Pancreas (tissue), 10 donors: ENCODE measurements around the gene CR1. TPM values are rescaled to one million over a fixed set of nuclear protein-coding genes. Genes with fewer than 3 reads are reported as not detected.

Experiments
- ATAC-seq, 4 donors: fragments of 200-7000 bp; cut with Tn5 transposase; one replicate each; pipeline versions ENCODE4 v1.8.0 to v1.9.1; 2020; ENCODE audit warnings: mild to moderate bottlenecking in 4 of 4, moderate library complexity in 4 of 4
- DNase-seq, 6 donors: peaks; one replicate each; pipeline ENCODE4 v3.0.0-alpha.2; 2020
- FAIRE-seq: peaks from 2 replicates; lab custom pipeline; 2012; peaks lifted over from hg19 to GRCh38; lab: Jason Lieb, UNC
- H3K27ac ChIP-seq, 4 donors: fragments of 200-600 bp; sonication (generic); 1 replicate in 3 of 4; 2 replicates in 1 of 4; pipeline versions ENCODE4 v1.5.0 to v1.8.0; 2020
- H3K27me3 ChIP-seq, 4 donors: fragments of 200-600 bp; one replicate each; pipeline ENCODE4 v1.8.0; 2021
- H3K36me3 ChIP-seq, 3 donors: fragments of 200-600 bp; sonication (generic) in 1 of 3; one replicate each; pipeline versions ENCODE4 v1.5.0 to v1.8.0; 2020 to 2021
- H3K4me1 ChIP-seq, 3 donors: fragments of 200-600 bp; one replicate each; pipeline ENCODE4 v1.8.0; 2021
- H3K4me3 ChIP-seq, 4 donors: fragments of 200-600 bp; sonication (generic) in 2 of 4; one replicate each; pipeline versions ENCODE4 v1.5.0 to v1.8.0; 2020 to 2021
- H3K9me3 ChIP-seq, 4 donors: fragments of 200-600 bp; one replicate each; pipeline ENCODE4 v1.8.0; 2021
- WGBS, 2 donors: extraction: QIAGEN DNeasy Blood & Tissue Kit; methylation state at CpG; one replicate each; pipeline ENCODE4 v1.1.7; 2013; 5-methylcytosine and 5-hydroxymethylcytosine counted together
- intact Hi-C, 3 donors: fragments of 100-400 bp; cut with DNase I; formaldehyde crosslinking; loops; one replicate each; pipeline versions ENCODE4 v1.11.1 to v1.14.2; 2022
- polyA plus RNA-seq, 2 donors: library from polyadenylated mRNA; stranded (reverse); fragments of 200-250 nt; gene quantifications; one replicate each; pipeline ENCODE4 v1.2.3, GENCODE V29; 2013
- total RNA-seq, 6 donors: library from RNA; stranded (reverse); fragmentation: NEBNext Ultra II Directional in 4 of 6; extraction: Animal tissue kit (Norgen Biotek cat#: 25700) in 4 of 6; gene quantifications; one replicate each; pipeline versions ENCODE4 v1.2.1 to v1.2.4, GENCODE V29; 2021 to 2023
- TF ChIP-seq, protein P1 (sequence below), 4 donors: fragments of 200-600 bp; sonication (generic) in 3 of 4; IDR thresholded peaks; one replicate each; pipeline versions ENCODE4 v1.5.0 to v1.8.0; 2021; ENCODE audit warnings: antibody characterized with exemption in 4 of 4
- donor health status: healthy with polysubstance abuse.
- donor health status: DM: no; HTN: no; CAD: no; lungs with moderate emphysema.
- donor health status: DM: no; HTN: no; CAD: no.
- donor health status: control.
- donor health status: control.
- donor health status: Bipolar disorder and iron deficiency.
- donor health status: DM: yes; HTN: yes; CAD: no.
- donor health status: DM: no; HTN: no; CAD: no.
- donor health status: DM: no; HTN: no; CAD: no.
- donor health status: DM: yes; HTN: yes; CAD: no.

CR1 gene
- total and polyA plus RNA-seq, 8 donors: 0.05 to 4.7 (median 0.29) TPM

DNA sequence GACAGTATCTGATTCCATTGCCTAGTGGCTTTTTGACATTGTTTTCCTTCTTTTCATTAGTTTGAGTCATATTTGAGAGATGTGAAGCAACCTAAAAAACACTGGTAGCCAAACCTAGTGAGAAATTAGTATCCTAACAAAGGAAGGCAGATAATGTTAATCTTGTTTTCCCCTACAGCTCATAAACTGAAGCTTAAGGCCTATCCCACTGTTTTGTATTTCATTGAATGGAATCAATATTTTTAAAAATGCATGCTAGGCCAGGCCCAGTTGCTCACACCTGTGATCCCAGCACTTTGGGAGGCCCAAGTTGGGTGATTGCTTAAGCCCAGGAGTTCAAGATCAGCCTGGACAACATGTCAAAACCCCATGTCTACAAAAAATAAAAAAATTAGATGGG, 150.2 kb downstream of the CR1 start:
- peaks cover 0 to 8% (median 4%) of the 10 kb centered on the region in 3 donors for H3K4me1 ChIP-seq
- no peak overlapping the region for H3K27ac ChIP-seq
- TF ChIP-seq, protein P1, sequence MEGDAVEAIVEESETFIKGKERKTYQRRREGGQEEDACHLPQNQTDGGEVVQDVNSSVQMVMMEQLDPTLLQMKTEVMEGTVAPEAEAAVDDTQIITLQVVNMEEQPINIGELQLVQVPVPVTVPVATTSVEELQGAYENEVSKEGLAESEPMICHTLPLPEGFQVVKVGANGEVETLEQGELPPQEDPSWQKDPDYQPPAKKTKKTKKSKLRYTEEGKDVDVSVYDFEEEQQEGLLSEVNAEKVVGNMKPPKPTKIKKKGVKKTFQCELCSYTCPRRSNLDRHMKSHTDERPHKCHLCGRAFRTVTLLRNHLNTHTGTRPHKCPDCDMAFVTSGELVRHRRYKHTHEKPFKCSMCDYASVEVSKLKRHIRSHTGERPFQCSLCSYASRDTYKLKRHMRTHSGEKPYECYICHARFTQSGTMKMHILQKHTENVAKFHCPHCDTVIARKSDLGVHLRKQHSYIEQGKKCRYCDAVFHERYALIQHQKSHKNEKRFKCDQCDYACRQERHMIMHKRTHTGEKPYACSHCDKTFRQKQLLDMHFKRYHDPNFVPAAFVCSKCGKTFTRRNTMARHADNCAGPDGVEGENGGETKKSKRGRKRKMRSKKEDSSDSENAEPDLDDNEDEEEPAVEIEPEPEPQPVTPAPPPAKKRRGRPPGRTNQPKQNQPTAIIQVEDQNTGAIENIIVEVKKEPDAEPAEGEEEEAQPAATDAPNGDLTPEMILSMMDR (IDR thresholded peaks at IDR 0.05): no peak
- ATAC-seq: no peak
- intact Hi-C loops: no loop called here
- no peaks in the 10 kb centered on the region for H3K27me3 ChIP-seq
- DNase-seq: no peak
- H3K9me3 ChIP-seq: no peaks in the 10 kb centered on the region
- no peaks in the 10 kb centered on the region for H3K36me3 ChIP-seq
- H3K4me3 ChIP-seq: no peak overlapping the region
- FAIRE-seq: no peak

- intact Hi-C loops: no loop called here
- 52 to 62% methylated on average over 4 of the region's 4 CpGs for WGBS, 2 donors
- DNase-seq: no peak
- Histone ChIP-seq H3K4me1 (peaks cover 0 to 8% (median 4%) of the 10 kb centered on the region in 3 donors), H3K36me3 (no peaks in the 10 kb centered on the region), H3K27ac (no peak overlapping the region), H3K9me3 (no peaks in the 10 kb centered on the region), H3K27me3 (no peaks in the 10 kb centered on the region), H3K4me3 (no peak overlapping the region)
- FAIRE-seq: no peak
- TF ChIP-seq, protein P1 (IDR thresholded peaks at IDR 0.05): no peak
- no peak for ATAC-seq
Measured at GRCh38 chr1:207646944-207647579, 151.1 kb downstream of the CR1 start.

DNA sequence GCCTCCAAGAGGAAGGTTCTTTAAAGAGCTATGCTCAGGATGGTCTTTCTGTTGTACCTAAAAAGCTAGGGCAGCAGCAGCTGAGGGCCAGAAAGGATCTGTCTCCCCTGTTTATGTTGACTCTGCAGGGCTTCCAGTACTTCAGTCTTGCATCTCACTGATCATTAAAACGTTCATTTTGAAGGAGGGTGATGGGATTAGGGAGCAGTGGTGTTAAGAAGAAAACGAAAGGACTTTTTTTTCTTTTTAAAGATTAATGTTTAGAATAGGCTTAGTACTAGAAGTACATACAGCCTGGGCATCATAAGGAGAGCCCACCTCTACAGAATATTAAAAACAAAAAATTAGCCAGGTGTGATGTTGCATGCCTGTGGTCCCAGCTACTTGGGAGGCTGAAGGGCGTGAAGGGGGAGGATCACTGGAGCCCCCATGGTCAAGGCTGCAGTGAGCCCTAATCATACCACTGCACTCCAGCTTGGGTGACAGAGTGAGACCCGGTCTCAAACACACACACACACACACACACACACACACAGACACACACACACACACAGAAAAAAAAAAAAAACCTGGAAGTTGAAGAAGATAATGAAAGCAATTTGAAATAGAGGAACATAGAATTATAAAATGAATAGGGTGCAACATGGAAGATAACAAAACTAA, 151.8 kb downstream of the CR1 start:
- TF ChIP-seq, protein P1 (IDR thresholded peaks at IDR 0.05): no peak
- 43 to 52% methylated on average over 4 of the region's 4 CpGs for WGBS, 2 donors
- Histone ChIP-seq H3K27me3 (no peaks in the 10 kb centered on the region), H3K27ac (no peak overlapping the region), H3K36me3 (no peaks in the 10 kb centered on the region), H3K9me3 (no peaks in the 10 kb centered on the region), H3K4me3 (no peak overlapping the region), H3K4me1 (peaks cover 0 to 8% (median 4%) of the 10 kb centered on the region in 3 donors)
- DNase-seq: no peak
- no peak for FAIRE-seq
- intact Hi-C loops: no loop called here
- no peak for ATAC-seq

- Histone ChIP-seq H3K27ac (no peak overlapping the region), H3K9me3 (no peaks in the 10 kb centered on the region), H3K36me3 (no peaks in the 10 kb centered on the region), H3K4me1 (peaks cover 0 to 8% (median 4%) of the 10 kb centered on the region in 3 donors), H3K27me3 (no peaks in the 10 kb centered on the region), H3K4me3 (no peak overlapping the region)
- ATAC-seq (peak in 3 of 4 donors; percentile 30 to 58 (median 37)), DNase-seq (no peak), FAIRE-seq (no peak)
- TF ChIP-seq, protein P1 (IDR thresholded peaks at IDR 0.05): no peak
- intact Hi-C loops: no loop called here
- 16 to 18% methylated on average over 5 of the region's 5 CpGs for WGBS, 2 donors
Measured at GRCh38 chr1:207648334-207649209, 152.6 kb downstream of the CR1 start.
